GM12878 (cell line): ENCODE data around the gene NEXN. TPM values are rescaled to one million over a fixed set of nuclear protein-coding genes. Genes with fewer than 3 reads are reported as not detected.

Source experiments
- ATAC-seq: fragments of 200-7000 bp; cut with Tn5 transposase; 3 replicates; pipeline ENCODE4 v1.9.1; 2020; ENCODE audit warnings: mild to moderate bottlenecking, moderate library complexity
- BruUV-seq: library from RNA; stranded (reverse); fragments of 400-500 nt; replicated peaks from 2 replicates; lab custom pipeline; 2021; lab: Mats Ljungman, UMichigan
- CTCF ChIA-PET: fragments of 300-600 bp; sonication (Branson Sonifier 250); formaldehyde crosslinking; extraction: SDS; loops from one replicate; lab custom pipeline; 2021; ENCODE audit warnings: inconsistent platforms; lab: Yijun Ruan, JAX
- POLR2A ChIA-PET: fragments of 350-600 bp; formaldehyde crosslinking; extraction: SDS; loops from one replicate; lab custom pipeline; 2021; ENCODE audit warnings: inconsistent platforms; lab: Charles Lee
- RAD21 ChIA-PET: fragments of 300-600 bp; sonication (Branson Sonifier 250); formaldehyde crosslinking; loops from one replicate; lab custom pipeline; 2023; ENCODE audit warnings: antibody characterized with exemption; ENCODE audit not compliant: unreplicated experiment; lab: Charles Lee
- SMC1A ChIA-PET: fragments of 300-600 bp; sonication (Branson Sonifier 250); formaldehyde crosslinking; loops from one replicate; lab custom pipeline; 2023; ENCODE audit not compliant: unreplicated experiment, uncharacterized antibody; lab: Charles Lee
- DNase-seq: peaks from one replicate; pipeline ENCODE4 v3.0.0-alpha.2; 2011; ENCODE audit warnings: low read depth, low spot score
- FAIRE-seq: peaks from 3 replicates; lab custom pipeline; 2011; peaks lifted over from hg19 to GRCh38; lab: Jason Lieb, UNC
- H2AFZ ChIP-seq: 2 replicates; pipeline ENCODE4 v1.6.0; 2011; ENCODE audit warnings: low read depth, low read length, control low read depth; ENCODE audit not compliant: control insufficient read depth
- H3K27ac ChIP-seq: 2 replicates; pipeline ENCODE4 v1.5.1; 2011; ENCODE audit warnings: control low read depth; ENCODE audit not compliant: control insufficient read depth, insufficient read depth
- H3K27me3 ChIP-seq, 2 experiments: replicated peaks in 1 of 2; 2 replicates each; pipeline versions ENCODE4 v1.6.0 to v1.6.1; 2011; ENCODE audit warnings: low read length in 1 of 2; ENCODE audit not compliant: control insufficient read depth in 2 of 2, insufficient read depth in 2 of 2
- H3K36me3 ChIP-seq, 2 experiments: 2 replicates each; pipeline ENCODE4 v1.5.1; 2011; ENCODE audit warnings: low read length in 1 of 2; ENCODE audit not compliant: control insufficient read depth in 2 of 2, insufficient read depth in 2 of 2
- H3K4me1 ChIP-seq: 2 replicates; pipeline ENCODE4 v1.6.1; 2011; ENCODE audit warnings: mild to moderate bottlenecking, low read length, moderate library complexity, mixed read lengths; ENCODE audit not compliant: control insufficient read depth, insufficient read depth
- H3K4me2 ChIP-seq: 2 replicates; pipeline ENCODE4 v1.6.0; 2011; ENCODE audit warnings: control low read depth; ENCODE audit not compliant: control insufficient read depth, insufficient read depth
- H3K4me3 ChIP-seq: fragments of 200-600 bp; sonication (generic); 2 replicates; pipeline ENCODE4 v1.5.1; 2016
- H3K79me2 ChIP-seq: 2 replicates; pipeline ENCODE4 v1.6.0; 2011; ENCODE audit warnings: low read length; ENCODE audit not compliant: control insufficient read depth, insufficient read depth
- H3K9ac ChIP-seq: 2 replicates; pipeline ENCODE4 v1.8.0; 2011; ENCODE audit warnings: low read length, control low read depth, mixed read lengths; ENCODE audit not compliant: control insufficient read depth, insufficient read depth
- H3K9me3 ChIP-seq: replicated peaks from 3 replicates; pipeline ENCODE4 v1.5.1; 2011; ENCODE audit warnings: mild to moderate bottlenecking, low read length; ENCODE audit not compliant: control insufficient read depth, insufficient read depth
- H4K20me1 ChIP-seq: 2 replicates; pipeline ENCODE4 v1.6.0; 2011; ENCODE audit not compliant: control insufficient read depth, insufficient read depth
- BHLHE40 ChIP-seq, 2 experiments: fragments of 450-650 bp in 1 of 2; IDR thresholded peaks; 2 replicates each; pipeline ENCODE4 v1.6.1; 2011 to 2017; ENCODE audit warnings: low read depth in 2 of 2, borderline replicate concordance in 1 of 2, improper control_type of control experiment in 1 of 2, low read length in 1 of 2, mild to moderate bottlenecking in 1 of 2
- EED ChIP-seq: sonication (generic); IDR thresholded peaks from 2 replicates; pipeline ENCODE4 v1.6.1; 2016; ENCODE audit warnings: antibody characterized with exemption, low read depth
- HCFC1 ChIP-seq: fragments of 150-350 bp; IDR thresholded peaks from 2 replicates; pipeline ENCODE4 v1.6.1; 2014; ENCODE audit warnings: low read length
- IRF3 ChIP-seq: fragments of 450-650 bp; IDR thresholded peaks from 2 replicates; pipeline ENCODE4 v1.6.1; 2014; ENCODE audit warnings: mild to moderate bottlenecking
- MEF2A ChIP-seq: IDR thresholded peaks from 2 replicates; pipeline ENCODE4 v1.6.1; 2011; ENCODE audit warnings: low read depth, mild to moderate bottlenecking, low read length, moderate library complexity; ENCODE audit not compliant: insufficient read depth
- POLR2A ChIP-seq: IDR thresholded peaks from 2 replicates; pipeline ENCODE4 v1.6.1; 2011; ENCODE audit warnings: low read depth, mild to moderate bottlenecking, low read length
- RFX5 ChIP-seq: IDR thresholded peaks from 2 replicates; pipeline ENCODE4 v1.6.1; 2011; ENCODE audit warnings: low read depth, low read length, improper control_type of control experiment
- SMAD5 ChIP-seq: IDR thresholded peaks from 2 replicates; pipeline ENCODE4 v1.6.1; 2016; ENCODE audit warnings: antibody characterized with exemption, low read depth
- SMC3 ChIP-seq: IDR thresholded peaks from 2 replicates; pipeline ENCODE4 v1.6.1; 2011; ENCODE audit warnings: low read length, improper control_type of control experiment, borderline replicate concordance
- TARDBP ChIP-seq: IDR thresholded peaks from 2 replicates; pipeline ENCODE4 v1.6.1; 2016; ENCODE audit warnings: borderline replicate concordance
- ZBTB33 ChIP-seq: fragments of 450-650 bp; IDR thresholded peaks from 2 replicates; pipeline ENCODE4 v1.6.1; 2017; ENCODE audit warnings: mild to moderate bottlenecking
- ZZZ3 ChIP-seq: IDR thresholded peaks from 2 replicates; pipeline ENCODE4 v1.6.1; 2011; ENCODE audit warnings: low read depth; ENCODE audit not compliant: control insufficient read depth, insufficient read length
- WGBS: methylation state at CpG from one replicate; pipeline ENCODE4 v1.1.6; 2016; ENCODE audit warnings: low lambda C conversion rate; ENCODE audit not compliant: insufficient replicate concordance, insufficient coverage; ENCODE audit errors: missing lambda C conversion rate; 5-methylcytosine and 5-hydroxymethylcytosine counted together
- in situ Hi-C: fragments of 300-500 bp; cut with MboI; formaldehyde crosslinking; loops from 9 replicates; pipeline ENCODE4 v1.14.3; 2018; ENCODE audit warnings: mixed read lengths
- intact Hi-C: fragments of 100-400 bp; cut with micrococcal nuclease; formaldehyde crosslinking; loops from one replicate; pipeline ENCODE4 v1.14.2; 2022; ENCODE audit not compliant: unreplicated experiment
- polyA plus RNA-seq, 11 experiments: library from polyadenylated mRNA; depleted of rRNA in 4 of 11; unstranded in 6 of 11; stranded (reverse) in 5 of 11; fragments of >200 nt; fragmentation: Nextera tagmentation in 4 of 11; fragmentation: Illumina TruSeq in 1 of 11; extraction: Ambion mirVana in 4 of 11; extraction: Trizol in 1 of 11; gene quantifications; 1 replicate in 1 of 11; 2 replicates in 10 of 11; pipeline versions ENCODE4 v1.2.1 to v1.2.3, GENCODE V29; 2011 to 2016; ENCODE audit warnings: inconsistent platforms in 2 of 11, missing spikeins in 2 of 11, low read depth in 1 of 11
- total RNA-seq, 4 experiments: library from RNA; depleted of rRNA in 3 of 4; stranded (reverse); fragments of >200 nt in 3 of 4; fragmentation: Illumina TruSeq in 1 of 4; extraction: Trizol in 1 of 4; gene quantifications; 2 replicates each; pipeline versions ENCODE4 v1.2.1 to v1.2.3, GENCODE V29; 2013 to 2021

Gene NEXN
- total and polyA plus RNA-seq, 10 of the 15 experiments (the other 5 are each of a cell fraction or from before 2014, with no cell fraction given), result 2.5 to 46.6 (median 15.4) TPM

GRCh38 chr1:77858725-77859124, 29.7 kb upstream of the NEXN start (continued):
- no peak for TF ChIP-seq ZBTB33
- no peak for TF ChIP-seq TARDBP
- no peak for TF ChIP-seq IRF3
- no peak for TF ChIP-seq SMAD5

GRCh38 chr1:77859248-77859647, 29.2 kb upstream of the NEXN start:
- H3K36me3 ChIP-seq, result peaks cover 0 to 6% of the 10 kb centered on the region in 2 experiments; a peak in 2 of 4 replicates
- FAIRE-seq (no peak), ATAC-seq (no peak), DNase-seq (no peak)
- POLR2A ChIA-PET, result no interaction called here
- in situ Hi-C loops (no loop called here), intact Hi-C loops (no loop called here)
- H3K27ac ChIP-seq, result no peak overlapping the region
- BruUV-seq, result no TSS peak
- CTCF ChIA-PET, result no interaction called here
- RAD21 ChIA-PET, result no interaction called here
- H3K9ac ChIP-seq, result no peak overlapping the region
- H3K9me3 ChIP-seq, result peaks cover 2% of the 10 kb centered on the region; the same call in 1 of the 3 replicates
- 100% methylated on average over 2 of the region's 2 CpGs for WGBS
- no peaks in the 10 kb centered on the region for H3K27me3 ChIP-seq
- no peak overlapping the region for H3K4me2 ChIP-seq
- H4K20me1 ChIP-seq, result no peaks in the 10 kb centered on the region
- no peak overlapping the region for H2AFZ ChIP-seq
- TF ChIP-seq BHLHE40 (IDR thresholded peaks at IDR 0.05; ENCODE audit: borderline replicate concordance in 1 of 2, low read depth in 2 of 2, low read length in 1 of 2) (no peak), EED (no peak), ZZZ3 (no peak), POLR2A (no peak), HCFC1 (no peak), MEF2A (no peak), RFX5 (no peak), SMC3 (no peak)
- H3K4me3 ChIP-seq, result no peak overlapping the region
- no peaks in the 10 kb centered on the region for H3K79me2 ChIP-seq
- SMC1A ChIA-PET, result no interaction called here
- no peaks in the 10 kb centered on the region for H3K4me1 ChIP-seq
